Stomach (tissue), 4 donors: ENCODE data around the gene ANAPC2.

ENCODE experiments used
- CTCF ChIP-seq, 7 experiments: fragments of 450-650 bp in 4 of 7; fragments of 200-600 bp in 3 of 7; sonication (generic) in 3 of 7; IDR thresholded peaks; one replicate each; pipeline ENCODE4 v1.5.1; 2016 to 2019; ENCODE audit warnings: antibody characterized with exemption in 7 of 7, control low read depth in 2 of 7, mild to moderate bottlenecking in 1 of 7
- EP300 ChIP-seq: sonication (generic); formaldehyde crosslinking; IDR thresholded peaks from one replicate; pipeline ENCODE4 v1.6.1; 2017; ENCODE audit warnings: antibody characterized with exemption
- POLR2A ChIP-seq, 4 donors: fragments of 450-650 bp; IDR thresholded peaks; one replicate each; pipeline ENCODE4 v1.6.1; 2016; ENCODE audit warnings: antibody characterized with exemption in 4 of 4, control low read depth in 2 of 4, mild to moderate bottlenecking in 1 of 4, moderate library complexity in 1 of 4
- POLR2AphosphoS5 ChIP-seq, 3 donors: sonication (generic); formaldehyde crosslinking; IDR thresholded peaks; one replicate each; pipeline ENCODE4 v1.6.1; 2016; ENCODE audit warnings: antibody characterized with exemption in 3 of 3

- TF ChIP-seq CTCF (IDR thresholded peaks at IDR 0.05) (no peak), POLR2A (IDR thresholded peaks at IDR 0.05) (no peak), POLR2AphosphoS5 (IDR thresholded peaks at IDR 0.05) (no peak), EP300 (no peak)
Observed at GRCh38 chr9:137167747-137168572, 20.4 kb downstream of the ANAPC2 start.
